Peyer's patch (tissue), 4 donors: ENCODE results near the gene EYS.

Source experiments
- POLR2A ChIP-seq, 2 donors: fragments of 450-650 bp; IDR thresholded peaks; one replicate each; pipeline ENCODE4 v1.5.1; 2017; ENCODE audit warnings: antibody characterized with exemption in 2 of 2, mild to moderate bottlenecking in 2 of 2, moderate library complexity in 2 of 2
- TF ChIP-seq, protein P1 (sequence below), 6 experiments: fragments of 450-650 bp in 4 of 6; fragments of 200-600 bp in 2 of 6; sonication (generic) in 1 of 6; IDR thresholded peaks; one replicate each; pipeline ENCODE4 v1.5.1; 2017 to 2019; ENCODE audit warnings: antibody characterized with exemption in 6 of 6, mild to moderate bottlenecking in 3 of 6, moderate library complexity in 1 of 6

- TF ChIP-seq, protein P1, sequence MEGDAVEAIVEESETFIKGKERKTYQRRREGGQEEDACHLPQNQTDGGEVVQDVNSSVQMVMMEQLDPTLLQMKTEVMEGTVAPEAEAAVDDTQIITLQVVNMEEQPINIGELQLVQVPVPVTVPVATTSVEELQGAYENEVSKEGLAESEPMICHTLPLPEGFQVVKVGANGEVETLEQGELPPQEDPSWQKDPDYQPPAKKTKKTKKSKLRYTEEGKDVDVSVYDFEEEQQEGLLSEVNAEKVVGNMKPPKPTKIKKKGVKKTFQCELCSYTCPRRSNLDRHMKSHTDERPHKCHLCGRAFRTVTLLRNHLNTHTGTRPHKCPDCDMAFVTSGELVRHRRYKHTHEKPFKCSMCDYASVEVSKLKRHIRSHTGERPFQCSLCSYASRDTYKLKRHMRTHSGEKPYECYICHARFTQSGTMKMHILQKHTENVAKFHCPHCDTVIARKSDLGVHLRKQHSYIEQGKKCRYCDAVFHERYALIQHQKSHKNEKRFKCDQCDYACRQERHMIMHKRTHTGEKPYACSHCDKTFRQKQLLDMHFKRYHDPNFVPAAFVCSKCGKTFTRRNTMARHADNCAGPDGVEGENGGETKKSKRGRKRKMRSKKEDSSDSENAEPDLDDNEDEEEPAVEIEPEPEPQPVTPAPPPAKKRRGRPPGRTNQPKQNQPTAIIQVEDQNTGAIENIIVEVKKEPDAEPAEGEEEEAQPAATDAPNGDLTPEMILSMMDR (IDR thresholded peaks at IDR 0.05), result no peak
- no peak for TF ChIP-seq POLR2A (IDR thresholded peaks at IDR 0.05)
Measured at GRCh38 chr6:63943826-63944225, 1763.2 kb downstream of the EYS start.
